H1 (cell line): ENCODE results near the gene SPSB2. TPM values are rescaled to one million over a fixed set of nuclear protein-coding genes. Genes with fewer than 3 reads are reported as not detected.

Source experiments
- CTCF ChIA-PET: fragments of 300-600 bp; sonication (Branson Sonifier 250); formaldehyde crosslinking; loops from one replicate; lab custom pipeline; 2021; ENCODE audit not compliant: partially characterized antibody; lab: Charles Lee
- POLR2A ChIA-PET: fragments of 300-600 bp; sonication (Branson Sonifier 250); formaldehyde crosslinking; loops from one replicate; lab custom pipeline; 2021; ENCODE audit warnings: inconsistent platforms; ENCODE audit not compliant: partially characterized antibody; lab: Charles Lee
- DNase-seq, 2 experiments: peaks; one replicate each; pipeline versions ENCODE4 v3.0.0 to v3.0.0-alpha.2; 2010 to 2022; ENCODE audit warnings: low spot score in 2 of 2, low read depth in 1 of 2, mixed read lengths in 1 of 2
- FAIRE-seq: peaks from 2 replicates; lab custom pipeline; 2011; peaks lifted over from hg19 to GRCh38; lab: Jason Lieb, UNC
- H2AFZ ChIP-seq: 2 replicates; pipeline ENCODE4 v1.8.1; 2012; ENCODE audit warnings: low read length, inconsistent platforms
- H2AK5ac ChIP-seq: 2 replicates; pipeline ENCODE4 v1.6.1; 2013; ENCODE audit warnings: low read depth, low read length
- H2BK120ac ChIP-seq: replicated peaks from 2 replicates; pipeline ENCODE3; 2013; ENCODE audit warnings: low read depth, low read length, inconsistent platforms
- H2BK12ac ChIP-seq: 2 replicates; pipeline ENCODE4 v1.6.1; 2013; ENCODE audit warnings: low read depth, low read length
- H2BK15ac ChIP-seq: 2 replicates; pipeline ENCODE4 v1.6.1; 2013; ENCODE audit warnings: low read length
- H2BK20ac ChIP-seq: 2 replicates; pipeline ENCODE4 v1.6.1; 2013; ENCODE audit warnings: low read length
- H2BK5ac ChIP-seq: 2 replicates; pipeline ENCODE4 v1.6.1; 2013; ENCODE audit warnings: low read depth, low read length
- H3K14ac ChIP-seq: 2 replicates; pipeline ENCODE4 v1.6.1; 2013; ENCODE audit warnings: inconsistent platforms; ENCODE audit not compliant: insufficient read length
- H3K18ac ChIP-seq: 2 replicates; pipeline ENCODE4 v1.6.1; 2013; ENCODE audit warnings: low read length; ENCODE audit errors: extremely low read depth
- H3K23ac ChIP-seq: 2 replicates; pipeline ENCODE4 v1.6.1; 2013; ENCODE audit warnings: inconsistent platforms; ENCODE audit not compliant: insufficient read length
- H3K23me2 ChIP-seq: 2 replicates; pipeline ENCODE4 v1.6.1; 2013; ENCODE audit warnings: low read depth, low read length
- H3K27ac ChIP-seq: 2 replicates; pipeline ENCODE4 v1.6.1; 2011; ENCODE audit warnings: low read depth, low read length, inconsistent platforms
- H3K27me3 ChIP-seq, 4 experiments: replicated peaks in 1 of 4; 1 replicate in 1 of 4; 2 replicates in 3 of 4; pipeline versions ENCODE4 v1.6.1 to v1.8.1; 2011 to 2013; ENCODE audit warnings: low read length in 3 of 4, mild to moderate bottlenecking in 3 of 4, inconsistent platforms in 2 of 4, mixed read lengths in 2 of 4, moderate library complexity in 1 of 4; ENCODE audit not compliant: control insufficient read depth in 3 of 4, insufficient read depth in 3 of 4; ENCODE audit errors: extremely low read depth in 1 of 4
- H3K36me3 ChIP-seq, 4 experiments: 2 replicates each; pipeline versions ENCODE4 v1.6.1 to v1.8.1; 2011 to 2013; ENCODE audit warnings: mild to moderate bottlenecking in 4 of 4, low read length in 3 of 4, moderate library complexity in 2 of 4, control low read depth in 1 of 4, inconsistent platforms in 1 of 4; ENCODE audit not compliant: insufficient read depth in 4 of 4, control insufficient read depth in 2 of 4
- H3K4ac ChIP-seq: replicated peaks from 2 replicates; pipeline ENCODE3; 2013; ENCODE audit warnings: low read length, low read depth, mixed read lengths, inconsistent platforms; ENCODE audit not compliant: insufficient read length
- H3K4me1 ChIP-seq, 4 experiments: replicated peaks in 1 of 4; 1 replicate in 1 of 4; 2 replicates in 3 of 4; pipeline versions ENCODE4 v1.6.1 to v1.8.1; 2011 to 2013; ENCODE audit warnings: low read length in 3 of 4, inconsistent platforms in 2 of 4, mixed read lengths in 1 of 4; ENCODE audit not compliant: insufficient read depth in 4 of 4, control insufficient read depth in 3 of 4
- H3K4me2 ChIP-seq, 2 experiments: 2 replicates each; pipeline versions ENCODE4 v1.6.1 to v1.8.1; 2011 to 2013; ENCODE audit warnings: low read depth in 2 of 2, low read length in 2 of 2, control low read depth in 1 of 2, inconsistent platforms in 1 of 2, mild to moderate bottlenecking in 1 of 2; ENCODE audit not compliant: insufficient read depth in 1 of 2
- H3K4me3 ChIP-seq, 4 experiments: fragments of 200-600, 300-600 bp in 1 of 4; sonication (generic), shearing (Covaris generic), sonication (Bioruptor Twin) in 1 of 4; 2 replicates each; pipeline versions ENCODE4 v1.5.1 to v1.8.1; 2011 to 2016; ENCODE audit warnings: low read length in 4 of 4, low read depth in 3 of 4, control low read depth in 2 of 4, inconsistent platforms in 2 of 4, mild to moderate bottlenecking in 2 of 4, mixed read lengths in 1 of 4, moderate library complexity in 1 of 4; ENCODE audit not compliant: insufficient read depth in 2 of 4; ENCODE audit errors: extremely low read depth in 1 of 4
- H3K56ac ChIP-seq: replicated peaks from 2 replicates; pipeline ENCODE3; 2013; ENCODE audit warnings: low read depth, mild to moderate bottlenecking, mixed read lengths, low read length, inconsistent platforms; ENCODE audit not compliant: insufficient read length
- H3K79me1 ChIP-seq: 2 replicates; pipeline ENCODE4 v1.6.1; 2013; ENCODE audit warnings: low read depth, low read length, control low read depth
- H3K79me2 ChIP-seq, 2 experiments: 2 replicates each; pipeline versions ENCODE4 v1.6.1 to v1.8.1; 2012 to 2013; ENCODE audit warnings: low read length in 2 of 2, mild to moderate bottlenecking in 2 of 2, inconsistent platforms in 1 of 2; ENCODE audit not compliant: insufficient read depth in 2 of 2, control insufficient read depth in 1 of 2
- H3K9ac ChIP-seq, 4 experiments: replicated peaks in 1 of 4; 1 replicate in 1 of 4; 2 replicates in 3 of 4; pipeline versions ENCODE4 v1.6.1 to v1.8.1; 2011 to 2013; ENCODE audit warnings: low read depth in 3 of 4, low read length in 3 of 4, control low read depth in 2 of 4, mild to moderate bottlenecking in 2 of 4, moderate library complexity in 2 of 4, inconsistent platforms in 1 of 4; ENCODE audit errors: extremely low read depth in 1 of 4
- H3K9me3 ChIP-seq, 2 experiments: 2 replicates each; pipeline versions ENCODE4 v1.6.1 to v1.8.1; 2012 to 2013; ENCODE audit warnings: mild to moderate bottlenecking in 2 of 2, moderate library complexity in 2 of 2, control low read depth in 1 of 2, inconsistent platforms in 1 of 2, low read depth in 1 of 2, low read length in 1 of 2, mixed read lengths in 1 of 2; ENCODE audit not compliant: insufficient read depth in 2 of 2
- H4K20me1 ChIP-seq, 2 experiments: replicated peaks in 1 of 2; 2 replicates each; pipeline versions ENCODE3 to v1.8.1; 2011 to 2013; ENCODE audit warnings: inconsistent platforms in 2 of 2, low read length in 2 of 2, mild to moderate bottlenecking in 1 of 2; ENCODE audit not compliant: insufficient read depth in 2 of 2, control insufficient read depth in 1 of 2
- H4K5ac ChIP-seq: 2 replicates; pipeline ENCODE4 v1.6.1; 2013; ENCODE audit warnings: low read length, low read depth, mixed read lengths, inconsistent platforms; ENCODE audit not compliant: insufficient read length
- H4K8ac ChIP-seq: 2 replicates; pipeline ENCODE4 v1.8.0; 2013; ENCODE audit warnings: mild to moderate bottlenecking, moderate library complexity, low read length, inconsistent platforms; ENCODE audit not compliant: insufficient read depth; ENCODE audit errors: extremely low read depth
- H4K91ac ChIP-seq: replicated peaks from 2 replicates; pipeline ENCODE3; 2013; ENCODE audit warnings: low read length, mixed read lengths, inconsistent platforms; ENCODE audit not compliant: insufficient read length
- CTCF ChIP-seq, 3 experiments: IDR thresholded peaks; 1 replicate in 2 of 3; 2 replicates in 1 of 3; pipeline versions ENCODE4 v1.5.1 to v1.6.1; 2011; ENCODE audit warnings: low read length in 3 of 3, mild to moderate bottlenecking in 3 of 3, inconsistent platforms in 2 of 3, low read depth in 1 of 3, moderate library complexity in 1 of 3; ENCODE audit not compliant: insufficient read depth in 1 of 3; ENCODE audit errors: control extremely low read depth in 1 of 3
- KDM4A ChIP-seq: IDR thresholded peaks from one replicate; pipeline ENCODE4 v1.7.1; 2012; ENCODE audit warnings: low read depth, mild to moderate bottlenecking, moderate library complexity, low read length, inconsistent platforms; ENCODE audit not compliant: severe bottlenecking
- SIN3A ChIP-seq, 2 experiments: IDR thresholded peaks in 1 of 2; conservative IDR thresholded peaks in 1 of 2; 2 replicates each; pipeline ENCODE4 v1.6.1; 2011 to 2012; ENCODE audit warnings: low read length in 2 of 2, improper control_type of control experiment in 1 of 2, low read depth in 1 of 2, mild to moderate bottlenecking in 1 of 2
- TAF1 ChIP-seq: IDR thresholded peaks from 2 replicates; pipeline ENCODE4 v1.6.1; 2011; ENCODE audit warnings: mild to moderate bottlenecking, low read depth, low read length
- WGBS, 2 experiments: shearing (Covaris generic) in 1 of 2; methylation state at CpG; one replicate each; pipeline versions ENCODE4 v1.1.6 to v1.1.7; 2013 to 2015; ENCODE audit warnings: low lambda C conversion rate in 2 of 2, mixed read lengths in 2 of 2, inconsistent platforms in 1 of 2, low coverage in 1 of 2, missing lambda C conversion rate in 1 of 2; ENCODE audit not compliant: insufficient replicate concordance in 2 of 2, insufficient coverage in 1 of 2, insufficient read length in 1 of 2; ENCODE audit errors: extremely low coverage in 1 of 2, missing lambda C conversion rate in 1 of 2; 5-methylcytosine and 5-hydroxymethylcytosine counted together
- polyA plus RNA-seq, 7 experiments: library from polyadenylated mRNA; depleted of rRNA in 3 of 7; stranded (reverse) in 5 of 7; unstranded in 2 of 7; fragments of >200 nt in 5 of 7; fragments of 200-250 nt in 2 of 7; gene quantifications; 1 replicate in 5 of 7; 2 replicates in 1 of 7; 4 replicates in 1 of 7; pipeline versions ENCODE4 v1.2.1 to v1.2.3, GENCODE V29; 2011 to 2013; ENCODE audit warnings: missing spikeins in 2 of 7, mixed read lengths in 2 of 7
- total RNA-seq: library from RNA; stranded (reverse); fragmentation: NEBNext Ultra II Directional; extraction: Animal tissue kit (Norgen Biotek cat#: 25700); gene quantifications from 2 replicates; pipeline ENCODE4 v1.2.1, GENCODE V29; 2021

The SPSB2 gene
- total and polyA plus RNA-seq, 2 of the 8 experiments (the other 6 are each of a cell fraction or from before 2014, with no cell fraction given): 13.0 to 23.2 TPM

- H3K27me3 ChIP-seq: no peaks in the 10 kb centered on the region
- ChIA-PET CTCF (interaction anchor here (0.8 to 23.7 kb wide), 11 partner anchors 6 to 221 kb away, joined by 3 to 532 read pairs (median 5); partner anchors contain the start of genes CD4, CDCA3, GNB3 and LAG3), POLR2A (interaction anchor here (0.8 to 27.1 kb wide), 11 partner anchors 6 to 305 kb away, joined by 3 to 588 read pairs (median 6); partner anchors contain the start of genes C12orf57, CDCA3, GAPDH and GNB3)
- H2BK15ac ChIP-seq: no peak overlapping the region
- H3K4ac ChIP-seq: no peak overlapping the region
- no peak overlapping the region for H4K91ac ChIP-seq
- no peak overlapping the region for H2BK20ac ChIP-seq
- H3K23me2 ChIP-seq: no peaks in the 10 kb centered on the region
- no peak overlapping the region for H3K4me2 ChIP-seq
- H3K27ac ChIP-seq: no peak overlapping the region
- no peak overlapping the region; the same call in 1 of the 2 replicates for H2BK5ac ChIP-seq
- no peaks in the 10 kb centered on the region for H3K9me3 ChIP-seq
- no peak for TF ChIP-seq TAF1
- no peak for TF ChIP-seq CTCF (IDR thresholded peaks at IDR 0.05; ENCODE audit: control extremely low read depth in 1 of 3, insufficient read depth in 1 of 3, low read depth in 1 of 3, low read length in 3 of 3)
- TF ChIP-seq KDM4A: no peak
- TF ChIP-seq SIN3A (conservative IDR thresholded peaks at IDR 0.05 in 1 of 2, IDR thresholded peaks at IDR 0.05 in 1 of 2; ENCODE audit: low read depth in 1 of 2, low read length in 2 of 2): no peak
- H3K56ac ChIP-seq: no peak overlapping the region
- DNase-seq (no peak), FAIRE-seq (no peak)
- H3K14ac ChIP-seq: no peak overlapping the region
- H2BK120ac ChIP-seq: no peak overlapping the region
- no peak overlapping the region for H3K4me3 ChIP-seq
- no peak overlapping the region for H4K5ac ChIP-seq
- H2AFZ ChIP-seq: no peak overlapping the region
- WGBS, 2 experiments: 75% methylated on average over 10 of the region's 10 CpGs; no CpG with 5 or more reads in 1 of the 2 experiments
- H3K4me1 ChIP-seq: peaks cover 0 to 3% (median 2%) of the 10 kb centered on the region in 4 experiments; a peak in 1 of 7 replicates
- peaks cover 16 to 51% (median 36%) of the 10 kb centered on the region in 4 experiments for H3K36me3 ChIP-seq
- H2AK5ac ChIP-seq: no peak overlapping the region
- no peaks in the 10 kb centered on the region for H3K79me2 ChIP-seq
- no peak overlapping the region for H2BK12ac ChIP-seq
- H3K18ac ChIP-seq: no peak overlapping the region
- peaks cover 7 to 8% of the 10 kb centered on the region in 2 experiments for H4K20me1 ChIP-seq
- no peak overlapping the region for H4K8ac ChIP-seq
- H3K23ac ChIP-seq: no peak overlapping the region
- no peak overlapping the region for H3K9ac ChIP-seq
- no peaks in the 10 kb centered on the region for H3K79me1 ChIP-seq
Observed at GRCh38 chr12:6839482-6840201, 33.5 kb downstream of the SPSB2 start.
